OCI-LY1 (cell line): ENCODE data around the gene LTBP1.
"Not testable (repeated sequence)": the region's sequence is repeated elsewhere in the genome, so short reads cannot be mapped to it uniquely, and the experiment has no call there.

Source experiments
- EZH2 ChIP-seq: fragments of 200-600 bp; sonication (generic), shearing (Covaris generic); IDR thresholded peaks from 2 replicates; pipeline ENCODE4 v1.8.0; 2017; ENCODE audit warnings: borderline replicate concordance, mixed run types, mild to moderate bottlenecking, antibody characterized with exemption, low read length, moderate library complexity, mixed read lengths
- TF ChIP-seq, protein P1 (sequence below): fragments of 200-600 bp; sonication (generic), shearing (Covaris generic); IDR thresholded peaks from 2 replicates; pipeline ENCODE4 v1.5.1; 2017; ENCODE audit warnings: mild to moderate bottlenecking, antibody characterized with exemption, low read length, moderate library complexity, mixed read lengths

DNA sequence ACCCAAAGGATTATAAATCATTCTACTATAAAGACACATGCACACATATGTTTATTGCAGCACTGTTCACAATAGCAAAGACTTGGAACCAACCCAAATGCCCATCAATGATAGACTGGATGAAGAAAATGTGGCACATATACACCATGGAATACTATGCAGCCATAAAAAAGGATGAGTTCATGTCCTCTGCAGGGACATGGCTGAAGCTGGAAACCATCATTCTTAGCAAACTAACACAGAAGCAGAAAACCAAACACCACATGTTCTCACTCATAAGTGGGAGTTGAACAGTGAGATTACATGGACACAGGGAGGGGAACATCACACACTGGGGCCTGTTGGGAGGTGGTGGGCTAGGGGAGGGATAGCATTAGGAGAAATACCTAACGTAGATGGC is 288.8 kb downstream of the LTBP1 start:
- TF ChIP-seq, protein P1, sequence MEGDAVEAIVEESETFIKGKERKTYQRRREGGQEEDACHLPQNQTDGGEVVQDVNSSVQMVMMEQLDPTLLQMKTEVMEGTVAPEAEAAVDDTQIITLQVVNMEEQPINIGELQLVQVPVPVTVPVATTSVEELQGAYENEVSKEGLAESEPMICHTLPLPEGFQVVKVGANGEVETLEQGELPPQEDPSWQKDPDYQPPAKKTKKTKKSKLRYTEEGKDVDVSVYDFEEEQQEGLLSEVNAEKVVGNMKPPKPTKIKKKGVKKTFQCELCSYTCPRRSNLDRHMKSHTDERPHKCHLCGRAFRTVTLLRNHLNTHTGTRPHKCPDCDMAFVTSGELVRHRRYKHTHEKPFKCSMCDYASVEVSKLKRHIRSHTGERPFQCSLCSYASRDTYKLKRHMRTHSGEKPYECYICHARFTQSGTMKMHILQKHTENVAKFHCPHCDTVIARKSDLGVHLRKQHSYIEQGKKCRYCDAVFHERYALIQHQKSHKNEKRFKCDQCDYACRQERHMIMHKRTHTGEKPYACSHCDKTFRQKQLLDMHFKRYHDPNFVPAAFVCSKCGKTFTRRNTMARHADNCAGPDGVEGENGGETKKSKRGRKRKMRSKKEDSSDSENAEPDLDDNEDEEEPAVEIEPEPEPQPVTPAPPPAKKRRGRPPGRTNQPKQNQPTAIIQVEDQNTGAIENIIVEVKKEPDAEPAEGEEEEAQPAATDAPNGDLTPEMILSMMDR: not testable (repeated sequence)
- TF ChIP-seq EZH2: not testable (repeated sequence)
